CD4-positive, alpha-beta T cell treated with Interleukin-17A for 1 hour (primary cell): ENCODE data around the gene SEC31B.

Experiments used
- DNase-seq: peaks from one replicate; pipeline ENCODE4 v3.0.0-alpha.2; 2020

The SEC31B gene

GRCh38 chr10:100519311-100520051 is at the start of gene SEC31B:
TSS of gene SEC31B (minus strand) at chr10:100519861. CDS start at chr10:100516952, 2,909 bp downstream.
- DNase-seq = no peak

- no peak for DNase-seq
Observed at GRCh38 chr10:100568912-100569311, 49.3 kb upstream of the SEC31B start.

- no peak for DNase-seq
Observed at GRCh38 chr10:100567826-100568225, 48.2 kb upstream of the SEC31B start.

- no peak for DNase-seq
Observed at GRCh38 chr10:100567249-100567648, 47.6 kb upstream of the SEC31B start.

GRCh38 chr10:100566561-100566960 is 46.9 kb upstream of the SEC31B start:
- no peak for DNase-seq

- DNase-seq = no peak
Observed at GRCh38 chr10:100565206-100565985, 45.7 kb upstream of the SEC31B start.

- peak; percentile 80 for DNase-seq
Observed at GRCh38 chr10:100562008-100562672, 42.5 kb upstream of the SEC31B start.

- no peak for DNase-seq
Observed at GRCh38 chr10:100561005-100561404, 41.3 kb upstream of the SEC31B start.

- no peak for DNase-seq
Observed at GRCh38 chr10:100560248-100560647, 40.6 kb upstream of the SEC31B start.

- DNase-seq = no peak
Observed at GRCh38 chr10:100554902-100555301, 35.2 kb upstream of the SEC31B start.

GRCh38 chr10:100553929-100554328 is 34.3 kb upstream of the SEC31B start:
- no peak for DNase-seq

- no peak for DNase-seq
Observed at GRCh38 chr10:100551738-100552137, 32.1 kb upstream of the SEC31B start.

GRCh38 chr10:100551196-100551595 is 31.5 kb upstream of the SEC31B start:
- no peak for DNase-seq

- no peak for DNase-seq
Observed at GRCh38 chr10:100544950-100545349, 25.3 kb upstream of the SEC31B start.

GRCh38 chr10:100537475-100537874 is 17.8 kb upstream of the SEC31B start:
- DNase-seq = no peak

- DNase-seq = peak; percentile 95
Observed at GRCh38 chr10:100535715-100536353, 16.2 kb upstream of the SEC31B start, which contains the start of gene HIF1AN. TSS of gene HIF1AN (plus strand) at chr10:100535943. CDS start at chr10:100535959, 16 bp downstream.

- DNase-seq = no peak
Observed at GRCh38 chr10:100535338-100535714, 15.7 kb upstream of the SEC31B start.

- DNase-seq = no peak
Observed at GRCh38 chr10:100534726-100535125, 15.1 kb upstream of the SEC31B start.

GRCh38 chr10:100531761-100532160 is 12.1 kb upstream of the SEC31B start:
- DNase-seq = no peak

- DNase-seq = peak; percentile 91
Observed at GRCh38 chr10:100529475-100530298, 10.0 kb upstream of the SEC31B start, which contains the start of gene NDUFB8. TSS of gene NDUFB8 (minus strand) at chr10:100529871. CDS start at chr10:100529851, 20 bp downstream.

GRCh38 chr10:100528921-100529474 is 9.3 kb upstream of the SEC31B start:
- no peak for DNase-seq
